Aorta (tissue), 5 donors: ENCODE results near the gene RAB5A. TPM values are rescaled to one million over a fixed set of nuclear protein-coding genes. Genes with fewer than 3 reads are reported as not detected.
A peak's percentile ranks its signal among the peaks of the same experiment; 100 is the strongest.
"Not testable (repeated sequence)": the region's sequence is repeated elsewhere in the genome, so short reads cannot be mapped to it uniquely, and the experiment has no call there.

Source experiments
- ATAC-seq: fragments of 200-7000 bp; cut with Tn5 transposase; one replicate; pipeline ENCODE4 v1.9.1; 2022; ENCODE audit warnings: moderate library complexity; ENCODE audit not compliant: low FRiP score
- DNase-seq, 2 donors: peaks; one replicate each; pipeline ENCODE4 v3.0.0-alpha.2; 2020
- H3K27ac ChIP-seq, 2 donors: one replicate each; pipeline ENCODE4 v1.5.1; 2013; ENCODE audit warnings: low read length in 2 of 2, mild to moderate bottlenecking in 2 of 2, moderate library complexity in 2 of 2, control low read depth in 1 of 2, inconsistent platforms in 1 of 2, low read depth in 1 of 2
- H3K27me3 ChIP-seq, 2 donors: one replicate each; pipeline ENCODE4 v1.6.1; 2013; ENCODE audit warnings: control low read depth in 1 of 2, low read length in 1 of 2, mild to moderate bottlenecking in 1 of 2, moderate library complexity in 1 of 2; ENCODE audit not compliant: insufficient read depth in 2 of 2, control insufficient read depth in 1 of 2
- H3K36me3 ChIP-seq, 2 donors: one replicate each; pipeline ENCODE4 v1.6.1; 2013; ENCODE audit warnings: control low read depth in 1 of 2, low read length in 1 of 2, mild to moderate bottlenecking in 1 of 2; ENCODE audit not compliant: insufficient read depth in 2 of 2, control insufficient read depth in 1 of 2
- H3K4me1 ChIP-seq, 2 donors: one replicate each; pipeline ENCODE4 v1.6.1; 2013; ENCODE audit warnings: low read length in 2 of 2, control low read depth in 1 of 2, mild to moderate bottlenecking in 1 of 2, moderate library complexity in 1 of 2; ENCODE audit not compliant: insufficient read depth in 2 of 2, control insufficient read depth in 1 of 2
- H3K4me3 ChIP-seq, 2 donors: one replicate each; pipeline ENCODE4 v1.5.1; 2013; ENCODE audit warnings: low read length in 2 of 2, control low read depth in 1 of 2, mild to moderate bottlenecking in 1 of 2
- H3K9me3 ChIP-seq: one replicate; pipeline ENCODE4 v1.6.1; 2013; ENCODE audit warnings: mild to moderate bottlenecking, low read length; ENCODE audit not compliant: control insufficient read depth
- WGBS, 2 donors: extraction: QIAGEN DNeasy Blood & Tissue Kit; methylation state at CpG; one replicate each; pipeline ENCODE4 v1.1.7; 2013; 5-methylcytosine and 5-hydroxymethylcytosine counted together
- intact Hi-C, 2 donors: fragments of 100-400 bp; cut with DNase I; formaldehyde crosslinking; loops; one replicate each; pipeline versions ENCODE4 v1.14.2 to v1.15.0; 2022
- polyA plus RNA-seq, 2 donors: library from polyadenylated mRNA; stranded (reverse); fragments of 200-250 nt; gene quantifications; one replicate each; pipeline ENCODE4 v1.2.3, GENCODE V29; 2013
- total RNA-seq, 2 donors: library from RNA; stranded (reverse); fragmentation: NEBNext Ultra II Directional; extraction: Animal tissue kit (Norgen Biotek cat#: 25700); gene quantifications; one replicate each; pipeline ENCODE4 v1.2.1, GENCODE V29; 2021
- donor health status: healthy with polysubstance abuse.
- donor health status: Bipolar disorder and iron deficiency.
- donor health status: DM: no; HTN: no; CAD: no.
- donor health status: DM: no; HTN: no; CAD: no.
- donor health status: DM: yes; HTN: yes; CAD: no.

RAB5A gene
- total and polyA plus RNA-seq, 4 donors = 43.8 to 80.3 (median 62.6) TPM

GRCh38 chr3:20023623-20024405 lies 76.9 kb downstream of the RAB5A start:
- intact Hi-C loops = no loop called here
- Histone ChIP-seq H3K9me3 (no peaks in the 10 kb centered on the region), H3K4me1 (peaks cover 0 to 1% of the 10 kb centered on the region in 2 donors), H3K27ac (peak overlapping the region; percentile 56 to 98), H3K4me3 (no peak overlapping the region), H3K36me3 (no peaks in the 10 kb centered on the region), H3K27me3 (no peaks in the 10 kb centered on the region)
- DNase-seq (peak in 1 of 2 donors; percentile 59), ATAC-seq (peak; percentile 41)
- 0 to 7% methylated on average over 2 of the region's 2 CpGs for WGBS, 2 donors

GRCh38 chr3:20027136-20027535 lies 80.2 kb downstream of the RAB5A start:
- no peak overlapping the region for H3K4me3 ChIP-seq
- H3K4me1 ChIP-seq = peaks cover 0 to 1% of the 10 kb centered on the region in 2 donors
- no peak for ATAC-seq
- H3K9me3 ChIP-seq = no peaks in the 10 kb centered on the region
- DNase-seq = no peak
- intact Hi-C loops = no loop called here
- H3K27ac ChIP-seq = no peak overlapping the region
- H3K36me3 ChIP-seq = no peaks in the 10 kb centered on the region
- H3K27me3 ChIP-seq = no peaks in the 10 kb centered on the region
- WGBS, 2 donors = 93 to 94% methylated on average over 4 of the region's 4 CpGs

- Histone ChIP-seq H3K4me3 (no peak overlapping the region), H3K27me3 (no peaks in the 10 kb centered on the region), H3K36me3 (no peaks in the 10 kb centered on the region), H3K9me3 (no peaks in the 10 kb centered on the region), H3K27ac (no peak overlapping the region), H3K4me1 (peaks cover 0 to 1% of the 10 kb centered on the region in 2 donors)
- ATAC-seq (no peak), DNase-seq (no peak)
- intact Hi-C loops = no loop called here
- WGBS, 2 donors = 77 to 82% methylated on average over 7 of the region's 7 CpGs
Measured at GRCh38 chr3:20028905-20029331, 82.0 kb downstream of the RAB5A start.

- H3K27ac ChIP-seq, H3K4me1 ChIP-seq, H3K9me3 ChIP-seq, ATAC-seq, DNase-seq, H3K36me3 ChIP-seq, H3K27me3 ChIP-seq, H3K4me3 ChIP-seq: not testable (repeated sequence)
- intact Hi-C loops = loop anchor here in 1 of 2 donors (10.0 kb wide), 1 partner anchor 87 kb away; the partner anchor contains the start of gene RAB5A
- WGBS, 2 donors = 97 to 100% methylated on average over 7 of the region's 7 CpGs
Measured at GRCh38 chr3:20031939-20032338, 85.0 kb downstream of the RAB5A start.

Other genes with a start within 250 kb of the RAB5A start
- gene EFHB, start 12.9 kb upstream of the RAB5A start, total RNA-seq = 1 to 10 TPM in 1 of 2 donors, under 1 TPM in 1; 0.81 to 3.0 TPM
- gene EFHB, start 12.9 kb upstream of the RAB5A start, polyA plus RNA-seq = 1 to 10 TPM in 1 of 2 donors, not detected in 1; 1.1 TPM
- not detected for gene PP2D1, start 65.2 kb downstream of the RAB5A start, total RNA-seq
- not detected for gene PP2D1, start 65.2 kb downstream of the RAB5A start, polyA plus RNA-seq
- 10 to 100 TPM; 44.1 to 54.2 TPM for gene KAT2B, start 93.3 kb downstream of the RAB5A start, total RNA-seq
- gene KAT2B, start 93.3 kb downstream of the RAB5A start, polyA plus RNA-seq = 10 to 100 TPM; 20.6 to 27.4 TPM
- under 1 TPM in 1 of 2 donors, not detected in 1; 0.81 TPM for gene SGO1, start 239.1 kb downstream of the RAB5A start, total RNA-seq
- gene SGO1, start 239.1 kb downstream of the RAB5A start, polyA plus RNA-seq = 1 to 10 TPM in 1 of 2 donors, under 1 TPM in 1; 0.28 to 2.8 TPM